ENCODE measurements around the gene MCM6. TPM values are rescaled to one million over a fixed set of nuclear protein-coding genes. Genes with fewer than 3 reads are reported as not detected.
A peak's percentile ranks its signal among the peaks of the same experiment; 100 is the strongest.

The MCM6 gene
- polyA plus RNA-seq, 3 donors = 1.3 to 2.2 (median 1.7) TPM

DNA sequence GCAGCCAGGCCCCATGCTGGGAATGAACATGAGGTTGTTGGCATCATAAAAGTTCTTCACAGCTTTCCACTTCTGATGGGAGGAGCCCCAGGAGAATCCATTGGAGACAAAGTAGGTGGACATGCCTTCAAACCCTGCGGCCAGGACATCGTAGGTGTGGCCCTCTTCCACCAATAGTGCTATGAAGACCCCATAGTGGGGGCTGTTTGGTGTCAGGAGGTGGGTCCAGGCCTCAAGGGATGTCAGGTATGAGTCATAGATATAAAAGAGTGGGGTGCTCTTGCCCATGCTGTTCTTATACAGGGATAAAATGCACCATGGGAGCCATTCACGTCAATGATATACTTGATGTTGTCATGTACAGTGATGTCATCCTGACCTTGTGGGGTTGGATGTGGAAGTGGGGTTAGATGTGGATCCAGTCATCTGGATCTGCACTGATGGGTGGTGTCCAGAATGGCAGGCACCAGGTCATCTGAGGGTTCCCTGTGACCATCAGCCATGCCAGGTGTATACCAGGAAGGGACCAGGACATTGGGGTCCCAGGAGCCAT is 22.1 kb upstream of the MCM6 start:
- Mint-ChIP-seq H3K36me3 (peaks cover 6 to 11% of the 10 kb centered on the region in 2 donors), H3K27me3 (ENCODE audit: low read depth in 3 of 3) (no peaks in the 10 kb centered on the region), H3K4me3 (no peak overlapping the region), H3K27ac (peak overlapping the region in 1 of 7 donors; percentile 57), H3K9me3 (no peaks in the 10 kb centered on the region), H3K4me1 (peaks cover 6% of the 10 kb centered on the region)
- DNase-seq = no peak
- no peaks in the 10 kb centered on the region for H3K79me2 ChIP-seq (ENCODE audit: insufficient read depth, low read length)
- H3K27me3 ChIP-seq (ENCODE audit: control insufficient read depth in 2 of 2, insufficient read depth in 2 of 2, low read length in 2 of 2) = no peaks in the 10 kb centered on the region
- H3K4me1 ChIP-seq (ENCODE audit: control insufficient read depth in 1 of 2, insufficient read depth in 2 of 2, low read length in 2 of 2) = peaks cover 7% of the 10 kb centered on the region in 2 donors
- H3K4me3 ChIP-seq (replicated peaks in 1 of 3; ENCODE audit: low read depth in 2 of 3, low read length in 3 of 3) = no peak overlapping the region
- no peak overlapping the region for H3K4me2 ChIP-seq (replicated peaks; ENCODE audit: extremely low read depth, low read length, poor library complexity, severe bottlenecking)
- no peaks in the 10 kb centered on the region for H4K20me1 ChIP-seq (ENCODE audit: insufficient read depth, low read length)
- H3K27ac ChIP-seq (ENCODE audit: low read depth in 1 of 2, low read length in 2 of 2) = no peak overlapping the region
- no peak overlapping the region for H2AFZ ChIP-seq (ENCODE audit: insufficient read depth, low read depth, low read length, poor library complexity, severe bottlenecking)
- WGBS (ENCODE audit: insufficient coverage) = 100% methylated on average over 3 of the region's 3 CpGs
- intact Hi-C loops (cut with micrococcal nuclease) = no loop called here
- H3K36me3 ChIP-seq (replicated peaks in 1 of 2; ENCODE audit: control insufficient read depth in 1 of 2, insufficient read depth in 2 of 2, low read length in 2 of 2) = no peaks in the 10 kb centered on the region
- no peaks in the 10 kb centered on the region for H3K9me3 ChIP-seq (replicated peaks in 1 of 2; ENCODE audit: control insufficient read depth in 1 of 2, insufficient read depth in 1 of 2, low read length in 2 of 2)
- TF ChIP-seq, protein P1, sequence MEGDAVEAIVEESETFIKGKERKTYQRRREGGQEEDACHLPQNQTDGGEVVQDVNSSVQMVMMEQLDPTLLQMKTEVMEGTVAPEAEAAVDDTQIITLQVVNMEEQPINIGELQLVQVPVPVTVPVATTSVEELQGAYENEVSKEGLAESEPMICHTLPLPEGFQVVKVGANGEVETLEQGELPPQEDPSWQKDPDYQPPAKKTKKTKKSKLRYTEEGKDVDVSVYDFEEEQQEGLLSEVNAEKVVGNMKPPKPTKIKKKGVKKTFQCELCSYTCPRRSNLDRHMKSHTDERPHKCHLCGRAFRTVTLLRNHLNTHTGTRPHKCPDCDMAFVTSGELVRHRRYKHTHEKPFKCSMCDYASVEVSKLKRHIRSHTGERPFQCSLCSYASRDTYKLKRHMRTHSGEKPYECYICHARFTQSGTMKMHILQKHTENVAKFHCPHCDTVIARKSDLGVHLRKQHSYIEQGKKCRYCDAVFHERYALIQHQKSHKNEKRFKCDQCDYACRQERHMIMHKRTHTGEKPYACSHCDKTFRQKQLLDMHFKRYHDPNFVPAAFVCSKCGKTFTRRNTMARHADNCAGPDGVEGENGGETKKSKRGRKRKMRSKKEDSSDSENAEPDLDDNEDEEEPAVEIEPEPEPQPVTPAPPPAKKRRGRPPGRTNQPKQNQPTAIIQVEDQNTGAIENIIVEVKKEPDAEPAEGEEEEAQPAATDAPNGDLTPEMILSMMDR (IDR thresholded peaks at IDR 0.05) = no peak
- H3K9ac ChIP-seq (ENCODE audit: insufficient read depth, low read length, poor library complexity, severe bottlenecking) = no peak overlapping the region

- H3K4me3 ChIP-seq (replicated peaks in 1 of 3; ENCODE audit: low read depth in 2 of 3, low read length in 3 of 3) = no peak overlapping the region
- no peak overlapping the region for H3K4me2 ChIP-seq (replicated peaks; ENCODE audit: extremely low read depth, low read length, poor library complexity, severe bottlenecking)
- Mint-ChIP-seq H3K27me3 (ENCODE audit: low read depth in 3 of 3) (no peaks in the 10 kb centered on the region), H3K4me3 (no peak overlapping the region), H3K36me3 (no peaks in the 10 kb centered on the region), H3K4me1 (peaks cover 31% of the 10 kb centered on the region), H3K9me3 (peaks cover 0 to 2% (median 0%) of the 10 kb centered on the region in 7 donors), H3K27ac (no peak overlapping the region)
- H4K20me1 ChIP-seq (ENCODE audit: insufficient read depth, low read length) = no peaks in the 10 kb centered on the region
- H3K27me3 ChIP-seq (ENCODE audit: control insufficient read depth in 2 of 2, insufficient read depth in 2 of 2, low read length in 2 of 2) = no peaks in the 10 kb centered on the region
- TF ChIP-seq, protein P1 (IDR thresholded peaks at IDR 0.05) = no peak
- H3K27ac ChIP-seq (ENCODE audit: low read depth in 1 of 2, low read length in 2 of 2) = no peak overlapping the region
- no peaks in the 10 kb centered on the region for H3K79me2 ChIP-seq (ENCODE audit: insufficient read depth, low read length)
- H2AFZ ChIP-seq (ENCODE audit: insufficient read depth, low read depth, low read length, poor library complexity, severe bottlenecking) = no peak overlapping the region
- H3K4me1 ChIP-seq (ENCODE audit: control insufficient read depth in 1 of 2, insufficient read depth in 2 of 2, low read length in 2 of 2) = peaks cover 34 to 35% of the 10 kb centered on the region in 2 donors
- no peaks in the 10 kb centered on the region for H3K9me3 ChIP-seq (replicated peaks in 1 of 2; ENCODE audit: control insufficient read depth in 1 of 2, insufficient read depth in 1 of 2, low read length in 2 of 2)
- no peak overlapping the region for H3K9ac ChIP-seq (ENCODE audit: insufficient read depth, low read length, poor library complexity, severe bottlenecking)
- H3K36me3 ChIP-seq (replicated peaks in 1 of 2; ENCODE audit: control insufficient read depth in 1 of 2, insufficient read depth in 2 of 2, low read length in 2 of 2) = no peaks in the 10 kb centered on the region
- intact Hi-C loops (cut with micrococcal nuclease) = no loop called here
- no CpG with 5 or more reads among the region's 1 CpG for whole genome bisulfite sequencing (ENCODE audit: insufficient coverage)
- no peak for DNase-seq
These were observed 18.7 kb upstream of the MCM6 start for GRCh38 chr2:135894930-135895329.

All from CD14-positive monocyte (primary cell).